Right lobe of liver (tissue), 6 donors: Measurements from ENCODE around the gene CALU. TPM values are rescaled to one million over a fixed set of nuclear protein-coding genes. Genes with fewer than 3 reads are reported as not detected.

Experiments used
- ATAC-seq, 4 donors: fragments of 200-7000 bp; cut with Tn5 transposase; one replicate each; pipeline ENCODE4 v1.9.1; 2020; ENCODE audit warnings: mild to moderate bottlenecking in 4 of 4, moderate library complexity in 4 of 4
- DNase-seq, 3 donors: peaks; one replicate each; pipeline ENCODE4 v3.0.0-alpha.2; 2020
- H3K27ac ChIP-seq, 3 donors: fragments of 200-600 bp; one replicate each; pipeline ENCODE4 v1.8.0; 2022
- H3K27me3 ChIP-seq, 2 donors: fragments of 200-600 bp; one replicate each; pipeline ENCODE4 v1.8.0; 2022
- H3K36me3 ChIP-seq, 4 donors: fragments of 200-600 bp; sonication (generic) in 1 of 4; one replicate each; pipeline versions ENCODE4 v1.5.1 to v1.8.0; 2017 to 2022; ENCODE audit warnings: control low read depth in 1 of 4
- H3K4me1 ChIP-seq, 4 donors: fragments of 200-600 bp; sonication (generic) in 1 of 4; one replicate each; pipeline versions ENCODE4 v1.5.1 to v1.8.0; 2017 to 2022; ENCODE audit warnings: control low read depth in 1 of 4
- H3K4me3 ChIP-seq, 3 donors: fragments of 200-600 bp; one replicate each; pipeline ENCODE4 v1.8.0; 2022
- H3K9me3 ChIP-seq, 4 donors: fragments of 200-600 bp; sonication (generic) in 1 of 4; one replicate each; pipeline versions ENCODE4 v1.5.1 to v1.8.0; 2017 to 2022; ENCODE audit warnings: control low read depth in 1 of 4
- POLR2A ChIP-seq: fragments of 450-650 bp; IDR thresholded peaks from one replicate; pipeline ENCODE4 v1.6.1; 2017; ENCODE audit warnings: antibody characterized with exemption, mild to moderate bottlenecking
- WGBS: methylation state at CpG from one replicate; pipeline ENCODE4 v1.1.6; 2018; ENCODE audit warnings: low coverage, low lambda C conversion rate; ENCODE audit not compliant: insufficient coverage; ENCODE audit errors: missing lambda C conversion rate; 5-methylcytosine and 5-hydroxymethylcytosine counted together
- intact Hi-C, 2 donors: fragments of 100-400 bp; cut with DNase I; formaldehyde crosslinking; loops; one replicate each; pipeline versions ENCODE4 v1.11.2 to v1.14.1; 2022
- total RNA-seq, 6 experiments: library from RNA; depleted of rRNA in 2 of 6; stranded (reverse); fragments of >200 nt in 2 of 6; fragmentation: NEBNext Ultra II Directional in 3 of 6; extraction: Animal tissue kit (Norgen Biotek cat#: 25700) in 3 of 6; gene quantifications; one replicate each; pipeline versions ENCODE4 v1.1.0 to v1.2.4, GENCODE V29; 2016 to 2023
- TF ChIP-seq, protein P1 (sequence below), 4 donors: fragments of 200-600 bp in 3 of 4; fragments of 450-650 bp in 1 of 4; IDR thresholded peaks; one replicate each; pipeline versions ENCODE4 v1.5.1 to v1.8.0; 2016 to 2022; ENCODE audit warnings: antibody characterized with exemption in 4 of 4, mild to moderate bottlenecking in 2 of 4
- donor health status: DM: no; HTN: yes; CAD: no.
- donor health status: DM: no; HTN: no; CAD: no.
- donor health status: DM: no; HTN: no; CAD: no.
- donor health status: DM: no; HTN: yes; CAD: no.
- donor health status: DM: no; HTN: yes; CAD: no.

CALU gene
- total RNA-seq, 6 experiments from 2014 or later, result 25.4 to 48.3 (median 42.1) TPM

- Histone ChIP-seq H3K27ac (no peak overlapping the region), H3K4me3 (no peak overlapping the region), H3K36me3 (no peaks in the 10 kb centered on the region), H3K4me1 (no peaks in the 10 kb centered on the region), H3K9me3 (no peaks in the 10 kb centered on the region), H3K27me3 (no peaks in the 10 kb centered on the region)
- WGBS, result 87% methylated on average over 2 of the region's 3 CpGs
- intact Hi-C loops, result no loop called here
- no peak for TF ChIP-seq POLR2A
- TF ChIP-seq, protein P1, sequence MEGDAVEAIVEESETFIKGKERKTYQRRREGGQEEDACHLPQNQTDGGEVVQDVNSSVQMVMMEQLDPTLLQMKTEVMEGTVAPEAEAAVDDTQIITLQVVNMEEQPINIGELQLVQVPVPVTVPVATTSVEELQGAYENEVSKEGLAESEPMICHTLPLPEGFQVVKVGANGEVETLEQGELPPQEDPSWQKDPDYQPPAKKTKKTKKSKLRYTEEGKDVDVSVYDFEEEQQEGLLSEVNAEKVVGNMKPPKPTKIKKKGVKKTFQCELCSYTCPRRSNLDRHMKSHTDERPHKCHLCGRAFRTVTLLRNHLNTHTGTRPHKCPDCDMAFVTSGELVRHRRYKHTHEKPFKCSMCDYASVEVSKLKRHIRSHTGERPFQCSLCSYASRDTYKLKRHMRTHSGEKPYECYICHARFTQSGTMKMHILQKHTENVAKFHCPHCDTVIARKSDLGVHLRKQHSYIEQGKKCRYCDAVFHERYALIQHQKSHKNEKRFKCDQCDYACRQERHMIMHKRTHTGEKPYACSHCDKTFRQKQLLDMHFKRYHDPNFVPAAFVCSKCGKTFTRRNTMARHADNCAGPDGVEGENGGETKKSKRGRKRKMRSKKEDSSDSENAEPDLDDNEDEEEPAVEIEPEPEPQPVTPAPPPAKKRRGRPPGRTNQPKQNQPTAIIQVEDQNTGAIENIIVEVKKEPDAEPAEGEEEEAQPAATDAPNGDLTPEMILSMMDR (IDR thresholded peaks at IDR 0.05), result no peak
- DNase-seq, result no peak
- no peak for ATAC-seq
Observed at GRCh38 chr7:128810997-128811396, 71.8 kb downstream of the CALU start.

DNA sequence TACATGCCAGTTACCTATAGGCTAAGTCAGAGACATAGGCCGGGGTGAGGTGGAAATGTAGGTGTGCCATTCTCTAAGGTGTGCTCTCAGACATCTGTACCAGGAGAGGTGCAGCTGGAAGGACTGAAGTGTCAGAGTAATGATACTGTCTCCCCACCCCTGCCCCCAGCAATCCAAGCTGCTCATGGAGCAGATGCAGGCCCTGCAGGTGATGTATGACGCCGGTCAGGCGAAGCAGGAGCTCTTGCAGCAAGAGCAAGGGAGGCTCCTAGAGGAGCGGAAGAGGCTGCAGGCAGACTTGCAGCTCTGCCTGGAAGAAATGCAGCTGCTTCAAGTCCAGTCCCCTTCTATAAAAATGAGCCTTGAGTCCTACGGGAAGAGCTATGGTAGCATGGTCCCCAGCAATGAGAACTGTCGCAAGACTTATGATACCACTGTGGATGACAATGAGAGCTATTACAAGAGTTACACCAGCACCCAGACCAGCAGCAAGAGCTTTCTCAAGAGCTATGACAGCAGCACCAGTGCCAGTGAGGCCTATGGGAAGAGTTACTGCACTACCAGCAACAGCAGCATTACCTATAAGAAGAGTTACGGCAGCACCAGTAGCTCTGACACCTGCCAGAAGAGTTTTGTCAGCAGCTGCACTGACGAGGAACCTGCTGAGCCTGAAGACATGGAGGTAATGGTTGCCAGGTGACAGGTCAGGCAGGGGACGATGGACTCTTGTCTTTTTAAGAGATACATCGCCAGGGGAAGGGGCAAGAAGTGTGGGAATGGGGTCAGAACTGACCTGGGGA lies 72.7 kb downstream of the CALU start:
- Histone ChIP-seq H3K4me1 (no peaks in the 10 kb centered on the region), H3K4me3 (no peak overlapping the region), H3K9me3 (no peaks in the 10 kb centered on the region), H3K27me3 (no peaks in the 10 kb centered on the region), H3K27ac (no peak overlapping the region), H3K36me3 (no peaks in the 10 kb centered on the region)
- TF ChIP-seq POLR2A, result no peak
- TF ChIP-seq, protein P1 (IDR thresholded peaks at IDR 0.05), result no peak
- WGBS, result 93% methylated on average over 3 of the region's 11 CpGs
- DNase-seq (no peak), ATAC-seq (no peak)
- intact Hi-C loops, result no loop called here

GRCh38 chr7:128812514-128813168 lies 73.5 kb downstream of the CALU start:
- DNase-seq (no peak), ATAC-seq (peak; percentile 50 to 77 (median 64))

DNA sequence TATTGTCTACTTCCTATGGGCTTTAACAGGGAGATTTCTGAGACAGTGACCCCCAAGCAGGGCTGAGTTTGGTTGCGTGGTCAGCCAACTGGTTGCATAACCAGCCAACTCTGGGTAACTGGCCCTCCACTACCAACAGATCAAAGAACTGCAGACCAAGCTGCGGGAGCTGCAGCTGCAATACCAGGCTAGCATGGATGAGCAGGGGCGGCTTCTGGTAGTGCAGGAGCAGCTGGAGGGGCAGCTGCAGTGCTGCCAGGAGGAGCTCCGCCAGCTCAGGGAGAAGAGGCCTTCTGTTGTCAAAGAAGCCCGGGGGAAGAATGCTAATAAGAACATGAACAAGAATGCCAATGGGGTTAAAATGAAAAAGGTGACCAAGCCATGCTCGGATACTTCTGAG lies 75.3 kb downstream of the CALU start:
- 77% methylated on average over 3 of the region's 6 CpGs for WGBS
- DNase-seq, result no peak
- no peak overlapping the region for H3K27ac ChIP-seq
- TF ChIP-seq, protein P1 (IDR thresholded peaks at IDR 0.05), result no peak
- no peak for TF ChIP-seq POLR2A
- no peaks in the 10 kb centered on the region for H3K27me3 ChIP-seq
- H3K4me3 ChIP-seq, result no peak overlapping the region
- ATAC-seq, result no peak
- no peaks in the 10 kb centered on the region for H3K36me3 ChIP-seq
- intact Hi-C loops, result no loop called here
- H3K9me3 ChIP-seq, result no peaks in the 10 kb centered on the region
- no peaks in the 10 kb centered on the region for H3K4me1 ChIP-seq

More at GRCh38 chr7:128812514-128813168, 73.5 kb downstream of the CALU start:
- no peaks in the 10 kb centered on the region for H3K36me3 ChIP-seq
- no peak for TF ChIP-seq POLR2A
- TF ChIP-seq, protein P1 (IDR thresholded peaks at IDR 0.05), result no peak
- no peak overlapping the region for H3K27ac ChIP-seq
- intact Hi-C loops, result no loop called here
- no peak overlapping the region for H3K4me3 ChIP-seq
- H3K27me3 ChIP-seq, result no peaks in the 10 kb centered on the region
- 59% methylated on average over 5 of the region's 11 CpGs for WGBS
- no peaks in the 10 kb centered on the region for H3K4me1 ChIP-seq
- H3K9me3 ChIP-seq, result no peaks in the 10 kb centered on the region
